ENCODE measurements around the gene CARMIL3. TPM values are rescaled to one million over a fixed set of nuclear protein-coding genes. Genes with fewer than 3 reads are reported as not detected.
"Not testable (repeated sequence)": the region's sequence is repeated elsewhere in the genome, so short reads cannot be mapped to it uniquely, and the experiment has no call there.

CARMIL3 gene
- total and polyA plus RNA-seq, 2 of the 4 experiments (the other 2 are of a cell fraction) = under 0.01 TPM; not detected in 1

DNA sequence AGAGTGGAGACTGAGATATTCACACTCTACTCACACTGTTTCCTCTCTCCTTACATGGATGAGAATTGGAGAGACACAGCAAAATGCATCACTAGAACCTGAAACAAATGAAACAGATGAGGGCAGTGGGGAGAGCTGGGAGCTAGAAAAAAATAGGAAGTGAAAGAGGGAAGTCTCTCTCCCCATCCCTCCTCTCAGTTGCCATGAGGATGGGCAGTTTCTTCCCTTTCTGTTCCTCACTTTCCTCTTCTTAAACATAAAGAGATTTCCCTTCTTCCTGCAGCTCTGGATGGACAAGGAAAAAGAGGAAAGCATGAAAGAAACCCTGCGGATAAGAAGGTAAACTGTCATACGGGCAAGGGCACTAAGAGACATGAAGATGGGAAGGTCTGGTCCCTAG, 2.8 kb upstream of the CARMIL3 start:
- H2BK15ac ChIP-seq (ENCODE audit: low read depth, low read length); H2AK9ac ChIP-seq (replicated peaks; ENCODE audit: low read depth, low read length, poor library complexity); H3K79me1 ChIP-seq (ENCODE audit: low read depth in 1 of 2, low read length in 2 of 2); BruUV-seq (replicated peaks); H3K56ac ChIP-seq (ENCODE audit: extremely low read depth, insufficient read depth, low read length); H2AFZ ChIP-seq (replicated peaks; ENCODE audit: low read length, poor library complexity); in situ Hi-C loops (cut with MboI; ENCODE audit: low sequenced_read_pairs); H3K14ac ChIP-seq (replicated peaks; ENCODE audit: low read depth, low read length); dilution Hi-C loops (cut with HindIII; ENCODE audit: low sequenced_read_pairs, unreplicated experiment); intact Hi-C loops (cut with micrococcal nuclease); H4K91ac ChIP-seq (ENCODE audit: insufficient read depth, low read depth, low read length); H3K4ac ChIP-seq (ENCODE audit: low read depth, low read length); H3K27ac ChIP-seq (ENCODE audit: insufficient read depth, low read length); DNase-seq; H2BK5ac ChIP-seq (ENCODE audit: low read depth, low read length, poor library complexity, severe bottlenecking); H3K36me3 ChIP-seq (ENCODE audit: control insufficient read depth, insufficient read depth, low read length); POLR2A ChIA-PET (ENCODE audit: unreplicated experiment); H3K4me2 ChIP-seq (ENCODE audit: low read depth, low read length); H2BK120ac ChIP-seq (ENCODE audit: low read depth, low read length); CTCF ChIA-PET; H2AK5ac ChIP-seq (ENCODE audit: low read depth, low read length); H3K9ac ChIP-seq (ENCODE audit: low read depth, low read length); H3K18ac ChIP-seq (ENCODE audit: low read depth, low read length); H2BK20ac ChIP-seq (ENCODE audit: low read depth, low read length); ATAC-seq (ENCODE audit: low read depth); H4K5ac ChIP-seq (ENCODE audit: low read depth, low read length); H3K9me1 ChIP-seq (ENCODE audit: insufficient read depth, low read length); H3K9me3 ChIP-seq (ENCODE audit: control insufficient read depth, insufficient read depth, low read length); H4K8ac ChIP-seq (ENCODE audit: low read depth in 2 of 2, low read length in 2 of 2); H3K4me3 ChIP-seq (ENCODE audit: insufficient read depth, low read depth, low read length); H4K20me1 ChIP-seq (ENCODE audit: insufficient read depth, low read length); H3K4me1 ChIP-seq (ENCODE audit: control insufficient read depth, insufficient read depth, low read length); H3K23ac ChIP-seq (ENCODE audit: low read depth, low read length): not testable (repeated sequence)
- WGBS, 2 experiments (ENCODE audit: extremely low coverage in 2 of 2, insufficient read length in 1 of 2) = no CpG with 5 or more reads among the region's 2 CpGs
- peaks cover 30% of the 10 kb centered on the region for H3K27me3 ChIP-seq (ENCODE audit: control insufficient read depth, insufficient read depth, low read length)

DNA sequence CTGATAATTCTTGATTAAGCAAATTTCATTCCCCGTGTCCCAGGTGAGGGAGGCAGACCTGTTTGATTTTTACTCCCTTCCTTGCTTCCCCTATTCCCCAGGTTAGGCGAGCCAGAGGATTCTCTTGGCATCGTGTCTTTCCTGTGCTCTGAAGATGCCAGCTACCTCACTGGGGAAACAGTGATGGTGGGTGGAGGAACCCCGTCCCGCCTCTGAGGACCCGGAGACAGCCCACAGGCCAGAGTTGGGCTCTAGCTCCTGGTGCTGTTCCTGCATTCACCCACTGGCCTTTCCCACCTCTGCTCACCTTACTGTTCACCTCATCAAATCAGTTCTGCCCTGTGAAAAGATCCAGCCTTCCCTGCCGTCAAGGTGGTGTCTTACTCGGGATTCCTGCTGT, 1.1 kb upstream of the CARMIL3 start:
- H3K79me1 ChIP-seq (ENCODE audit: low read depth in 1 of 2, low read length in 2 of 2); H4K91ac ChIP-seq (ENCODE audit: insufficient read depth, low read depth, low read length); H3K36me3 ChIP-seq (ENCODE audit: control insufficient read depth, insufficient read depth, low read length); H2AK9ac ChIP-seq (replicated peaks; ENCODE audit: low read depth, low read length, poor library complexity); H3K9ac ChIP-seq (ENCODE audit: low read depth, low read length); BruUV-seq (replicated peaks); in situ Hi-C loops (cut with MboI; ENCODE audit: low sequenced_read_pairs); H2BK5ac ChIP-seq (ENCODE audit: low read depth, low read length, poor library complexity, severe bottlenecking); H3K14ac ChIP-seq (replicated peaks; ENCODE audit: low read depth, low read length); dilution Hi-C loops (cut with HindIII; ENCODE audit: low sequenced_read_pairs, unreplicated experiment); H2BK15ac ChIP-seq (ENCODE audit: low read depth, low read length); H3K4me2 ChIP-seq (ENCODE audit: low read depth, low read length); ATAC-seq (ENCODE audit: low read depth); H3K18ac ChIP-seq (ENCODE audit: low read depth, low read length); H3K23ac ChIP-seq (ENCODE audit: low read depth, low read length); H3K56ac ChIP-seq (ENCODE audit: extremely low read depth, insufficient read depth, low read length); H3K4me3 ChIP-seq (ENCODE audit: insufficient read depth, low read depth, low read length); H3K9me1 ChIP-seq (ENCODE audit: insufficient read depth, low read length); CTCF ChIA-PET; intact Hi-C loops (cut with micrococcal nuclease); H4K5ac ChIP-seq (ENCODE audit: low read depth, low read length); H2BK20ac ChIP-seq (ENCODE audit: low read depth, low read length); H4K8ac ChIP-seq (ENCODE audit: low read depth in 2 of 2, low read length in 2 of 2); H2AFZ ChIP-seq (replicated peaks; ENCODE audit: low read length, poor library complexity); H3K9me3 ChIP-seq (ENCODE audit: control insufficient read depth, insufficient read depth, low read length); POLR2A ChIA-PET (ENCODE audit: unreplicated experiment); H4K20me1 ChIP-seq (ENCODE audit: insufficient read depth, low read length); H3K4ac ChIP-seq (ENCODE audit: low read depth, low read length); H2BK120ac ChIP-seq (ENCODE audit: low read depth, low read length); H3K27ac ChIP-seq (ENCODE audit: insufficient read depth, low read length); DNase-seq; H2AK5ac ChIP-seq (ENCODE audit: low read depth, low read length); H3K4me1 ChIP-seq (ENCODE audit: control insufficient read depth, insufficient read depth, low read length): not testable (repeated sequence)
- peaks cover 37% of the 10 kb centered on the region for H3K27me3 ChIP-seq (ENCODE audit: control insufficient read depth, insufficient read depth, low read length)
- no CpG with 5 or more reads among the region's 8 CpGs for WGBS, 2 experiments (ENCODE audit: extremely low coverage in 2 of 2, insufficient read length in 1 of 2)

All from IMR-90 (cell line).